Trophoblast cell (in vitro differentiated cells and primary cell): ENCODE data around the gene LTF.

Experiments used
- DNase-seq, 2 donors: peaks; one replicate each; pipeline ENCODE4 v3.0.0-alpha.2; 2016
- H2AFZ ChIP-seq: 2 replicates; pipeline ENCODE4 v1.6.1; 2013; ENCODE audit warnings: low read length, moderate library complexity, mild to moderate bottlenecking; ENCODE audit not compliant: insufficient read depth, poor library complexity
- H2AK5ac ChIP-seq: 2 replicates; pipeline ENCODE4 v1.6.1; 2013; ENCODE audit warnings: mild to moderate bottlenecking, low read length
- H2BK120ac ChIP-seq: 2 replicates; pipeline ENCODE4 v1.6.1; 2013; ENCODE audit warnings: low read length, mild to moderate bottlenecking, moderate library complexity; ENCODE audit not compliant: insufficient read depth, poor library complexity
- H2BK12ac ChIP-seq: 2 replicates; pipeline ENCODE4 v1.6.1; 2013; ENCODE audit warnings: mild to moderate bottlenecking, low read length, moderate library complexity
- H2BK5ac ChIP-seq: 2 replicates; pipeline ENCODE4 v1.6.1; 2013; ENCODE audit warnings: low read length, low read depth, moderate library complexity, mild to moderate bottlenecking; ENCODE audit not compliant: poor library complexity
- H3K14ac ChIP-seq: 2 replicates; pipeline ENCODE4 v1.6.1; 2013; ENCODE audit warnings: mild to moderate bottlenecking, low read length
- H3K18ac ChIP-seq: 2 replicates; pipeline ENCODE4 v1.6.1; 2013; ENCODE audit warnings: mild to moderate bottlenecking, low read length
- H3K23ac ChIP-seq: 2 replicates; pipeline ENCODE4 v1.6.1; 2013; ENCODE audit warnings: low read length
- H3K27ac ChIP-seq: 2 replicates; pipeline ENCODE4 v1.5.1; 2013; ENCODE audit warnings: low read depth, mild to moderate bottlenecking, inconsistent platforms, low read length, moderate library complexity
- H3K27me3 ChIP-seq: 2 replicates; pipeline ENCODE4 v1.6.1; 2013; ENCODE audit warnings: inconsistent platforms, mild to moderate bottlenecking, low read length, moderate library complexity; ENCODE audit not compliant: insufficient read depth
- H3K36me3 ChIP-seq, 2 experiments: 1 replicate in 1 of 2; 2 replicates in 1 of 2; pipeline ENCODE4 v1.6.1; 2013; ENCODE audit warnings: low read length in 2 of 2, mild to moderate bottlenecking in 2 of 2, moderate library complexity in 1 of 2; ENCODE audit not compliant: insufficient read depth in 2 of 2, control insufficient read depth in 1 of 2
- H3K4ac ChIP-seq: 2 replicates; pipeline ENCODE4 v1.6.1; 2013; ENCODE audit warnings: low read depth, mild to moderate bottlenecking, low read length, moderate library complexity
- H3K4me1 ChIP-seq, 2 experiments: 1 replicate in 1 of 2; 2 replicates in 1 of 2; pipeline ENCODE4 v1.6.1; 2013; ENCODE audit warnings: low read length in 2 of 2, mild to moderate bottlenecking in 2 of 2, moderate library complexity in 1 of 2; ENCODE audit not compliant: insufficient read depth in 2 of 2, control insufficient read depth in 1 of 2
- H3K4me2 ChIP-seq: 2 replicates; pipeline ENCODE4 v1.6.1; 2013; ENCODE audit warnings: inconsistent platforms, mild to moderate bottlenecking, low read length, moderate library complexity
- H3K4me3 ChIP-seq: 2 replicates; pipeline ENCODE4 v1.5.1; 2013; ENCODE audit warnings: mild to moderate bottlenecking, low read depth, low read length, inconsistent platforms
- H3K79me1 ChIP-seq: one replicate; pipeline ENCODE4 v1.6.1; 2013; ENCODE audit warnings: low read length
- H3K79me2 ChIP-seq: 2 replicates; pipeline ENCODE4 v1.6.1; 2013; ENCODE audit warnings: low read length, mild to moderate bottlenecking; ENCODE audit not compliant: control insufficient read depth, insufficient read depth, poor library complexity
- H3K9ac ChIP-seq: 2 replicates; pipeline ENCODE4 v1.6.1; 2013; ENCODE audit warnings: mild to moderate bottlenecking, low read length
- H3K9me3 ChIP-seq: 2 replicates; pipeline ENCODE4 v1.6.1; 2013; ENCODE audit warnings: low read depth, mild to moderate bottlenecking, control low read depth, inconsistent platforms, low read length; ENCODE audit not compliant: insufficient read depth
- H4K12ac ChIP-seq: 2 replicates; pipeline ENCODE4 v1.6.1; 2013; ENCODE audit warnings: low read depth, mild to moderate bottlenecking, low read length, moderate library complexity
- H4K8ac ChIP-seq: 2 replicates; pipeline ENCODE4 v1.6.1; 2013; ENCODE audit warnings: low read depth, mild to moderate bottlenecking, low read length, moderate library complexity
- H4K91ac ChIP-seq: one replicate; pipeline ENCODE4 v1.6.1; 2013; ENCODE audit warnings: low read depth, mild to moderate bottlenecking, low read length, moderate library complexity
- WGBS: extraction: QIAGEN DNeasy Blood & Tissue Kit; methylation state at CpG from one replicate; pipeline ENCODE4 v1.1.7; 2013; ENCODE audit warnings: missing lambda C conversion rate; ENCODE audit not compliant: insufficient read length, insufficient coverage; ENCODE audit errors: extremely low coverage; 5-methylcytosine and 5-hydroxymethylcytosine counted together

Gene LTF

GRCh38 chr3:46462511-46462910 lies 2.2 kb downstream of the LTF start:
- H3K79me1 ChIP-seq = no peaks in the 10 kb centered on the region
- no peak for DNase-seq
- no peak overlapping the region for H4K12ac ChIP-seq
- peaks cover 2% of the 10 kb centered on the region for H3K9me3 ChIP-seq
- H2AFZ ChIP-seq = no peak overlapping the region
- no peaks in the 10 kb centered on the region for H3K36me3 ChIP-seq
- H3K4me3 ChIP-seq = no peak overlapping the region
- H3K27ac ChIP-seq = no peak overlapping the region
- no peak overlapping the region for H3K23ac ChIP-seq
- H2BK120ac ChIP-seq = no peak overlapping the region
- H2BK12ac ChIP-seq = no peak overlapping the region
- H3K4me1 ChIP-seq = no peaks in the 10 kb centered on the region
- no peak overlapping the region for H2BK5ac ChIP-seq
- H3K4me2 ChIP-seq = no peak overlapping the region
- no peaks in the 10 kb centered on the region for H3K79me2 ChIP-seq
- no peak overlapping the region for H2AK5ac ChIP-seq
- no peak overlapping the region for H4K8ac ChIP-seq
- peaks cover 6% of the 10 kb centered on the region for H3K27me3 ChIP-seq
- H3K18ac ChIP-seq = no peak overlapping the region
- no peak overlapping the region for H3K14ac ChIP-seq
- H3K9ac ChIP-seq = no peak overlapping the region
- no peak overlapping the region for H4K91ac ChIP-seq
- H3K4ac ChIP-seq = no peak overlapping the region
- no CpG with 5 or more reads among the region's 3 CpGs for WGBS

GRCh38 chr3:46462111-46462510 lies 2.6 kb downstream of the LTF start:
- H3K14ac ChIP-seq = no peak overlapping the region
- peak in 1 of 2 donors; percentile 21 for DNase-seq
- no peak overlapping the region for H2BK120ac ChIP-seq
- whole genome bisulfite sequencing = no CpG with 5 or more reads among the region's 3 CpGs
- H4K91ac ChIP-seq = no peak overlapping the region
- H2BK12ac ChIP-seq = no peak overlapping the region
- H4K12ac ChIP-seq = no peak overlapping the region
- H3K79me1 ChIP-seq = no peaks in the 10 kb centered on the region
- H3K9me3 ChIP-seq = peaks cover 2% of the 10 kb centered on the region
- no peak overlapping the region for H2BK5ac ChIP-seq
- H4K8ac ChIP-seq = no peak overlapping the region
- H3K4me3 ChIP-seq = no peak overlapping the region
- H3K79me2 ChIP-seq = no peaks in the 10 kb centered on the region
- H2AK5ac ChIP-seq = no peak overlapping the region
- H2AFZ ChIP-seq = no peak overlapping the region
- H3K18ac ChIP-seq = no peak overlapping the region
- H3K36me3 ChIP-seq = no peaks in the 10 kb centered on the region
- H3K4me1 ChIP-seq = no peaks in the 10 kb centered on the region
- H3K4ac ChIP-seq = no peak overlapping the region
- no peak overlapping the region for H3K9ac ChIP-seq
- H3K27ac ChIP-seq = no peak overlapping the region
- H3K27me3 ChIP-seq = peaks cover 6% of the 10 kb centered on the region
- H3K23ac ChIP-seq = no peak overlapping the region
- H3K4me2 ChIP-seq = no peak overlapping the region

GRCh38 chr3:46460051-46460450 lies 4.7 kb downstream of the LTF start:
- Histone ChIP-seq H3K4me1 (no peaks in the 10 kb centered on the region), H3K9ac (no peak overlapping the region), H4K8ac (no peak overlapping the region), H3K4me3 (no peak overlapping the region), H4K12ac (no peak overlapping the region), H3K27ac (no peak overlapping the region), H2BK120ac (no peak overlapping the region), H3K79me2 (no peaks in the 10 kb centered on the region), H4K91ac (no peak overlapping the region), H3K36me3 (no peaks in the 10 kb centered on the region), H3K23ac (no peak overlapping the region), H3K9me3 (peaks cover 4% of the 10 kb centered on the region), H3K4ac (no peak overlapping the region), H3K79me1 (no peaks in the 10 kb centered on the region), H3K27me3 (peaks cover 6% of the 10 kb centered on the region), H3K4me2 (no peak overlapping the region), H3K18ac (no peak overlapping the region), H2AFZ (no peak overlapping the region), H3K14ac (no peak overlapping the region), H2BK5ac (no peak overlapping the region), H2AK5ac (no peak overlapping the region), H2BK12ac (no peak overlapping the region)
- WGBS = no CpG with 5 or more reads among the region's 3 CpGs
- no peak for DNase-seq

DNA sequence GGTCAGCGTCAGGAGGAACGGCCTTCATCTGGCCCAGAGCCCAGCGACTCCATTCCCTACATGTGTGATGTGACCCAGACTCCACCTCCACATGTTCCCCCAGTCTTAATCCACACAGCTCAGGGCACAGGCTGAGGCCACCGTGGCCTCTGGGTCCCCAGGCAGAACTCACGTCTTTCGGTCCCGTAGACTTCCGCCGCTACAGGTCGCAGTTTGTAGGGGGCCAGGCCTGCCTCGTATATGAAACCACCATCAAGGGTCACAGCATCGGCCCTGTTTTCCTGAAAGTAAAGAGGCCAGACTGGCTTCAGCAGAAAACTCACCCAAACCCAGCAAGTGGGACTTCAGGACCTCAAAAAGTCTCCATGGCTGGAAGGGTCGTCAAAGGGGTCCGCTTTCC lies 8.6 kb downstream of the LTF start:
- no peak overlapping the region for H3K4me3 ChIP-seq
- no peak for DNase-seq
- no peak overlapping the region for H3K4ac ChIP-seq
- no peak overlapping the region for H3K23ac ChIP-seq
- H4K91ac ChIP-seq = no peak overlapping the region
- no peak overlapping the region for H2BK12ac ChIP-seq
- H3K79me2 ChIP-seq = no peaks in the 10 kb centered on the region
- H2BK120ac ChIP-seq = no peak overlapping the region
- no peaks in the 10 kb centered on the region for H3K4me1 ChIP-seq
- H3K27me3 ChIP-seq = no peaks in the 10 kb centered on the region
- no CpG with 5 or more reads among the region's 14 CpGs for WGBS
- no peaks in the 10 kb centered on the region for H3K79me1 ChIP-seq
- no peak overlapping the region for H3K18ac ChIP-seq
- H3K4me2 ChIP-seq = no peak overlapping the region
- H3K9me3 ChIP-seq = peaks cover 1% of the 10 kb centered on the region
- H2AFZ ChIP-seq = no peak overlapping the region
- H2AK5ac ChIP-seq = no peak overlapping the region
- no peak overlapping the region for H4K8ac ChIP-seq
- no peak overlapping the region for H3K27ac ChIP-seq
- H4K12ac ChIP-seq = no peak overlapping the region
- no peak overlapping the region for H3K14ac ChIP-seq
- H2BK5ac ChIP-seq = no peak overlapping the region
- H3K9ac ChIP-seq = no peak overlapping the region
- H3K36me3 ChIP-seq = no peaks in the 10 kb centered on the region
